Measurements from ENCODE around the gene MAGI2. TPM values are rescaled to one million over a fixed set of nuclear protein-coding genes. Genes with fewer than 3 reads are reported as not detected.

MAGI2 gene
- total RNA-seq, 1 donor from 2014 or later = 11.4 TPM

DNA sequence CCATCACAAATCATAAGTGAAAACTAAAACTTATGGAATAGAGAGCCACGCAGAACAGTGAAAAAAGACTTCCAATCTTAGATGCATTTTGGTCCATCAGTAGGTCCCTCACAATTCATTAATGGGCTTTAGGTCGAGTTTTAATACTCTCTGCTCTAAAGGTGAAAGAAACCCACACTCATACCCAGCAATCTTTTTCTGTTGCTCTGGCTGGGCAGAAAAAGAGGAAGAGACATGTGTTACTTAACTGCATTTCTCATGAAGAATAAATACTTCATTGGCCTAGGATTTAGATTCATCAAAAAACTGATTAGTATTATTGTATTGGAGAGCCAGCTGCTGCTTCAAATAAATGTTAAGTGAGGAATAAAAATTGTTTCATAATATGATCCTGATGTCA is 1009.2 kb downstream of the MAGI2 start:
- peaks cover 2% of the 10 kb centered on the region for H3K27me3 Mint-ChIP-seq
- H3K4me3 Mint-ChIP-seq (ENCODE audit: low read depth) = no peak overlapping the region
- TF ChIP-seq, protein P1, sequence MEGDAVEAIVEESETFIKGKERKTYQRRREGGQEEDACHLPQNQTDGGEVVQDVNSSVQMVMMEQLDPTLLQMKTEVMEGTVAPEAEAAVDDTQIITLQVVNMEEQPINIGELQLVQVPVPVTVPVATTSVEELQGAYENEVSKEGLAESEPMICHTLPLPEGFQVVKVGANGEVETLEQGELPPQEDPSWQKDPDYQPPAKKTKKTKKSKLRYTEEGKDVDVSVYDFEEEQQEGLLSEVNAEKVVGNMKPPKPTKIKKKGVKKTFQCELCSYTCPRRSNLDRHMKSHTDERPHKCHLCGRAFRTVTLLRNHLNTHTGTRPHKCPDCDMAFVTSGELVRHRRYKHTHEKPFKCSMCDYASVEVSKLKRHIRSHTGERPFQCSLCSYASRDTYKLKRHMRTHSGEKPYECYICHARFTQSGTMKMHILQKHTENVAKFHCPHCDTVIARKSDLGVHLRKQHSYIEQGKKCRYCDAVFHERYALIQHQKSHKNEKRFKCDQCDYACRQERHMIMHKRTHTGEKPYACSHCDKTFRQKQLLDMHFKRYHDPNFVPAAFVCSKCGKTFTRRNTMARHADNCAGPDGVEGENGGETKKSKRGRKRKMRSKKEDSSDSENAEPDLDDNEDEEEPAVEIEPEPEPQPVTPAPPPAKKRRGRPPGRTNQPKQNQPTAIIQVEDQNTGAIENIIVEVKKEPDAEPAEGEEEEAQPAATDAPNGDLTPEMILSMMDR (IDR thresholded peaks at IDR 0.05; ENCODE audit: unreplicated experiment) = no peak
- H3K4me1 Mint-ChIP-seq (ENCODE audit: low read depth) = peaks cover 16% of the 10 kb centered on the region
- H3K27ac Mint-ChIP-seq = no peak overlapping the region
- DNase-seq (ENCODE audit: low spot score, unreplicated experiment) = no peak
- H3K36me3 Mint-ChIP-seq (ENCODE audit: insufficient read depth) = no peaks in the 10 kb centered on the region
- no peaks in the 10 kb centered on the region for H3K9me3 Mint-ChIP-seq (ENCODE audit: low read depth)

DNA sequence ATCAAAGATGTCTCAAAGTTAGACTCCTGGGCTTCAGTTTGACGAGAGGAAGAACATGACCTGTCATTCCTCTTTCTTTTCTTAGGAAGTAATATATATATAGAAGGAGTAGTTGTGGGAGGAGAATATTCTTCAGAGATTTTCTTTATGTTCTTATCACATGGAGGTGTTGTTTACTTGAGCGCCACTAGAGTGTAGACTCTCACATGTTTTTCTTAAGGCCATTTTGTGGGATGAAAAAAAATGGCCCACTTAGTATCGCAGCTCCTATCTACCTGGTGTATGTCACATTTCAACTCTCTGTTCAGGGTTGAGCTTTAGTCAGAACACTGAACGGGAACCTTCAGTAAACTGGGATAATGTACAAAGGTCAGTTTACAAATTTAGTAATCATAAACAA is 1009.7 kb downstream of the MAGI2 start:
- TF ChIP-seq, protein P1 (IDR thresholded peaks at IDR 0.05; ENCODE audit: unreplicated experiment) = no peak
- Mint-ChIP-seq H3K9me3 (ENCODE audit: low read depth) (no peaks in the 10 kb centered on the region), H3K27ac (no peak overlapping the region), H3K4me1 (ENCODE audit: low read depth) (peaks cover 16% of the 10 kb centered on the region), H3K27me3 (peaks cover 2% of the 10 kb centered on the region), H3K36me3 (ENCODE audit: insufficient read depth) (no peaks in the 10 kb centered on the region), H3K4me3 (ENCODE audit: low read depth) (no peak overlapping the region)
- no peak for DNase-seq (ENCODE audit: low spot score, unreplicated experiment)

DNA sequence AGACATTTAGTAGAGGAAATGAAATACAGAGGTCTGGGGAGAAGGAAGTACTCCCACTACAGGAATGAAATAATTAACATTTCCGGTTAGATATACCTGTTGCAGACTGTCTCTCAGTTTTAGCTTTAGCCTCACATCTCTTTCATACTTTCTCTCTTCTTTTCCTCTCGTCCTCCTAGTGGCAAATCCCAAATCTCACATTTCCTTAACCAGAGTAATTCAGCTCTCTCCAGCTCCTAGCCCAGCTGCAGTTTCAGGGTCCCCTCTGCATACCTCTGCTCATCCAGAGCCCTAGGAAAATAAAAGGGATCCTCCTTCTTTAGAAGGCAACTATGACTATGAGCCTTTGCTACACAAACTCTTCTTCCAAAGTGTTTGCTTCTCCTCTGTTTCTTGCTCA is 1011.7 kb downstream of the MAGI2 start:
- Mint-ChIP-seq H3K9me3 (ENCODE audit: low read depth) (no peaks in the 10 kb centered on the region), H3K4me3 (ENCODE audit: low read depth) (no peak overlapping the region), H3K27ac (no peak overlapping the region), H3K4me1 (ENCODE audit: low read depth) (peaks cover 12% of the 10 kb centered on the region), H3K27me3 (peaks cover 2% of the 10 kb centered on the region), H3K36me3 (ENCODE audit: insufficient read depth) (no peaks in the 10 kb centered on the region)
- TF ChIP-seq, protein P1 (IDR thresholded peaks at IDR 0.05; ENCODE audit: unreplicated experiment) = no peak
- DNase-seq (ENCODE audit: low spot score, unreplicated experiment) = no peak

DNA sequence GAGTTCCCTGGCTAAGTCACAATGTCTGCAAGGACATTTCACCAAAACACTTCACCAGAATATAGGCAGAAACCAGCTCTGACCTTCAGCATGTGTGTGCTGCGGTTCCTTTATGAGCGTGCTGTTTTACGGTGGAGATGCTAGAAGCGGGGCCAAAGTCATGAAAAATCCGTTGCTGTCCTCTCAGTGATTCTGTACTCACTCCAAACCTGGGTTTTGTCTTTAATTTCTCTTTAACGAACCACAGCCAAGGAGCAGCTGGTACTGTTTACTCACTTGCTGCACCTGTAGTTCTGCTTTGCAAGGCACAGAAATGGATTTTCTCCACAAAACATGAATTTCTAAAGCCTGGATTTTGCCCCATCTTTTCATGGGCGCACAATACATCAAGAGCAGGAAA is 1015.0 kb downstream of the MAGI2 start:
- H3K9me3 Mint-ChIP-seq (ENCODE audit: low read depth) = no peaks in the 10 kb centered on the region
- no peak for DNase-seq (ENCODE audit: low spot score, unreplicated experiment)
- TF ChIP-seq, protein P1 (IDR thresholded peaks at IDR 0.05; ENCODE audit: unreplicated experiment) = no peak
- H3K27me3 Mint-ChIP-seq = peaks cover 2% of the 10 kb centered on the region
- no peaks in the 10 kb centered on the region for H3K36me3 Mint-ChIP-seq (ENCODE audit: insufficient read depth)
- H3K27ac Mint-ChIP-seq = no peak overlapping the region
- peaks cover 12% of the 10 kb centered on the region for H3K4me1 Mint-ChIP-seq (ENCODE audit: low read depth)
- H3K4me3 Mint-ChIP-seq (ENCODE audit: low read depth) = no peak overlapping the region

DNA sequence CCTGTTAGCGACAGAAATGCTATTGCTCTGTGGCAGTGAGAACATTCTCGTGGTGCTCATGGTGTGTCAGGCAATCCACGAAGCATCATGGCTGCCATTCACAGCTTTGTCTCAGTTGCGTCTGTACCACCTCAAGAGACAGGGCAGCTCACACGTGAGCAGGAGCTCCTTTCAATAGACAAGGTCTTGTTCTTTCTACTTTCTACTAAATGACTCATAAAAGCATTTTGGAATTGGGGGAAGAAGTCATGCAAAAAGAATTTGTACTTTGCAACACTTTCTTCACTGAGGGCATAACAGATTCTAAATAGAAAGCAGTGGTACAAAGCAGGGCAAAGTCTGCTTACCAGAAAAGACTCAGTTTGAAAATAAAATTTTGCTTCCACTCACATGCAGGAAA is 1016.3 kb downstream of the MAGI2 start:
- TF ChIP-seq, protein P1 (IDR thresholded peaks at IDR 0.05; ENCODE audit: unreplicated experiment) = no peak
- peaks cover 8% of the 10 kb centered on the region for H3K4me1 Mint-ChIP-seq (ENCODE audit: low read depth)
- no peaks in the 10 kb centered on the region for H3K9me3 Mint-ChIP-seq (ENCODE audit: low read depth)
- H3K4me3 Mint-ChIP-seq (ENCODE audit: low read depth) = no peak overlapping the region
- no peak overlapping the region for H3K27ac Mint-ChIP-seq
- DNase-seq (ENCODE audit: low spot score, unreplicated experiment) = no peak
- H3K27me3 Mint-ChIP-seq = peaks cover 2% of the 10 kb centered on the region
- no peaks in the 10 kb centered on the region for H3K36me3 Mint-ChIP-seq (ENCODE audit: insufficient read depth)
